Measurements from ENCODE around the gene MGAT5B. TPM values are rescaled to one million over a fixed set of nuclear protein-coding genes. Genes with fewer than 3 reads are reported as not detected.

The MGAT5B gene
- total and polyA plus RNA-seq, 2 experiments from 2014 or later, result 1.6 to 10.0 TPM

DNA sequence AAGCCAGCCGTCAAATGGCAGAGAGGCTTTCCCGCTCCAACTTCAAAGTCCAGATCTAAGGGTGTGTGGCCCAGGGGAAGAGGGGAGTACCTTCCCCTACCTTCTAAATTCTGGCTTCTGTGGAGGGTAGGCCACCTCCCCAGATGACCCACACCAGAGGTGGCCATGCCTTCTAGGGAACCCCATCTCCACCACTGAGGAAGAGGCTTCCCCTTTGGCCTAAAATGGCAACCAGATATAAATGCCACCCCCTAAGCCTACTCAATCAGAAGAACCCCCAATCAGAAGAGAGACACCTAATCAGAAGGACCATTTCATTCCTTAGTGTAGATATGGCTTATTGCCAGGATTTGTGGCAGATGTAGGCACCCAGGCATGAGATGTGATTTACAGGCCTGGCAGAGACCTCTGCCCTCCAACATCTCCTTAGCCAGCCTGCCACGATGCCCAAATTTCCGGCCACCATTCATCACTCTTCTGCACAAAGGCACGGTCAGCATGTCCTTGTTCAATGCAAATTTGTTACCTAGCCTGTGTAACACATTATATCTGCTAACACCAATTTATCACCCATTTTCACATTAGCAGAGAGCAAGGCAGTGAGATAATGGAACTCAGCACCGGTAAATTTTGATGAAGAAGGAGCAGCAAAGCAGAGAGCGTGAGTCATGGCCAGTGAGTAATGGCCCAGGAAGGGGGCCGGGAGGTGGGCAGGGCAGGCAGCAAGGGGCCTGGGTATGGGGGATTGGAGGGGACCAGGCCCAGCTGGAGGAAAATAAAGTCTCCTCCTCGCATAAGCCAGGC is 1.2 kb upstream of the MGAT5B start (continued):
- TF ChIP-seq ZNF462 (CRISPR knock-in tag; IDR thresholded peaks at IDR 0.05) (no peak), EZH2 (IDR thresholded peaks at IDR 0.05; ENCODE audit: low read depth, unreplicated experiment) (no peak), CTCF (conservative IDR thresholded peaks at IDR 0.05; ENCODE audit: low read depth in 2 of 2) (no peak), ZNF331 (CRISPR knock-in tag; IDR thresholded peaks at IDR 0.05; ENCODE audit: low read depth) (no peak)
- TF ChIP-seq, protein P1, sequence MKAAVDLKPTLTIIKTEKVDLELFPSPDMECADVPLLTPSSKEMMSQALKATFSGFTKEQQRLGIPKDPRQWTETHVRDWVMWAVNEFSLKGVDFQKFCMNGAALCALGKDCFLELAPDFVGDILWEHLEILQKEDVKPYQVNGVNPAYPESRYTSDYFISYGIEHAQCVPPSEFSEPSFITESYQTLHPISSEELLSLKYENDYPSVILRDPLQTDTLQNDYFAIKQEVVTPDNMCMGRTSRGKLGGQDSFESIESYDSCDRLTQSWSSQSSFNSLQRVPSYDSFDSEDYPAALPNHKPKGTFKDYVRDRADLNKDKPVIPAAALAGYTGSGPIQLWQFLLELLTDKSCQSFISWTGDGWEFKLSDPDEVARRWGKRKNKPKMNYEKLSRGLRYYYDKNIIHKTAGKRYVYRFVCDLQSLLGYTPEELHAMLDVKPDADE (IDR thresholded peaks at IDR 0.05), result no peak
